ENCODE measurements around the gene NRG2. TPM values are rescaled to one million over a fixed set of nuclear protein-coding genes. Genes with fewer than 3 reads are reported as not detected.

Gene NRG2
- total and polyA plus RNA-seq, 7 donors: 0.42 to 19.6 (median 3.5) TPM

- peaks cover 16% of the 10 kb centered on the region for H3K4me1 ChIP-seq
- no peak overlapping the region for H3K4me3 ChIP-seq
- DNase-seq (no peak), ATAC-seq (no peak)
- H3K9me3 ChIP-seq: no peaks in the 10 kb centered on the region
- peaks cover 0 to 29% of the 10 kb centered on the region in 2 donors for H3K36me3 ChIP-seq (ENCODE audit: insufficient read depth in 1 of 2, low read depth in 1 of 2)
- 67 to 74% (median 68%) methylated on average over 3 of the region's 3 CpGs for WGBS, 3 donors
- H3K27me3 ChIP-seq (ENCODE audit: insufficient read depth in 3 of 3, low read length in 2 of 3): no peaks in the 10 kb centered on the region
- intact Hi-C loops (cut with DNase I): loop anchor here in 1 of 2 donors (5.0 kb wide), 1 partner anchor 85 kb away; no protein-coding TSS in a partner anchor
- no peak for TF ChIP-seq CTCF (IDR thresholded peaks at IDR 0.05)
- no peak overlapping the region for H3K27ac ChIP-seq
Observed at GRCh38 chr5:139882316-139882715, 160.8 kb downstream of the NRG2 start.

DNA sequence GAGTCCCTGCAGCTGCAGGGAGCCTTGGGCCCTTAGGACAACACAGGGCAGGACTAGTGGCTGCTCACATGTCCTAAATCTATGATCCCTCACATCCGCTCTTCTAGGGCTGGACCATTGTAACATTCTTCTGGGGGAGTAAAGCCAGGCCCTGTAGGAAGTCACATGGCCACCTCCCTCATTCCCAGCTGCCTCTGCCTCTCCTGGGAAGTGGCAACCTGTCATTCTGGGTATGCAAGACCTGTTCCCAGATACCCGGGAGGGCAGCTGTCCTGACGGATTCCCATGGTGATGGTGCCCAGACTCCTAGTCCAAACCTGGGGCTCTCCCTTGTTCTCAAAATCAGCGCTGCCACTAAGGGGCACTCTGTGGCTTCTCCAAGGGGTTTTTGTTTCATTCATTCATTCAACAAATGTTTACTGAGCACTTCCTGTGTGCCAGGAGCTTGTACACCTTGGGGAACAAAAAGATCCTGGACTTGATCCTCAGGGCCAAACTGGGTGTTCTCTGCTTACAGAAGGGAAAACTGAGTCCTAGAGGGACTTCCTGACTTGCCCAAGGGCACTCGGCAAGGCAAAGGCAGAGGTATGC, 161.9 kb downstream of the NRG2 start:
- no peak overlapping the region for H3K27ac ChIP-seq
- peak; percentile 9 to 82 (median 61) for ATAC-seq
- intact Hi-C loops (cut with DNase I): loop anchor here in 1 of 2 donors (5.0 kb wide), 1 partner anchor 86 kb away; no protein-coding TSS in a partner anchor
- no peaks in the 10 kb centered on the region for H3K27me3 ChIP-seq (ENCODE audit: insufficient read depth in 3 of 3, low read length in 2 of 3)
- H3K4me3 ChIP-seq: no peak overlapping the region
- H3K4me1 ChIP-seq: peaks cover 16% of the 10 kb centered on the region
- peaks cover 0 to 19% of the 10 kb centered on the region in 2 donors for H3K36me3 ChIP-seq (ENCODE audit: insufficient read depth in 1 of 2, low read depth in 1 of 2)
- peak in 1 of 2 donors; percentile 39 for DNase-seq
- H3K9me3 ChIP-seq: no peaks in the 10 kb centered on the region
- 48 to 83% (median 56%) methylated on average over 5 of the region's 5 CpGs for WGBS, 3 donors
- no peak for TF ChIP-seq CTCF (IDR thresholded peaks at IDR 0.05)

DNA sequence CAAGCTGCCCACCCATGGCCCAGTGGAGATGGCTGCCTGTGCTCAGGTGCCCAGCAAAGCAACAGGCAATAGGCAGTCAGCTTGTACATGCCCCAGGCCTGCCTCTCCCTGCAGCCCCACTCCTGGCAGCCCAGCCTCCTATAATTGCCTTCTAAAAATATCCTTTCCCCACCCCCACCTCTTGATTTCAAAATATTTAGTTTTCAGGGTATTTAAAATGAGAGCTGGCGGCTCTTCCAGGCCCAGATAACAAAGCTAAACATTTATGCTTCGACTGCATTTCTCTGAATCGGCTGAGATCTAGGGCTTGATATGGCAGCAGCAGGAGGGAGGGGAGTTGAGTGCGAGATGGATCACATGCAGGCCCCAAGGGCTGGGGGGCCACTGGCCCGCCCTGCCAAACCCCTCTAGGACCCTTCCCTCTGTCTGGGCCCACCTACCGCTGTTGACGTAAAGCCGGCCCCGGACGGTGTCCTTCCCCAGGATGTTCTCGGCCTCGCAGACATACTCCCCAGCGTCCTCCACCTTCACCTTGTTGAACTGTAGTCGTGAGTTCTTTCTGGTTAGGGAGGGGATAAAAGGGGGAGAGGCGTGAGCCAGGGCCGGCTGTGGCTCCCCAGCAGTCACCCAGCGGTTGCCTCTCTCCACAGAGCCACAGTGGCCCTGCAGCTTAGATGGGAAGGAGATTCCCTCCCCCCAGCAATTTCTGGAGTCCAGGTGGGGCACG, 162.5 kb downstream of the NRG2 start:
- Histone ChIP-seq H3K36me3 (ENCODE audit: insufficient read depth in 1 of 2, low read depth in 1 of 2) (peaks cover 0 to 14% of the 10 kb centered on the region in 2 donors), H3K27me3 (ENCODE audit: insufficient read depth in 3 of 3, low read length in 2 of 3) (no peaks in the 10 kb centered on the region), H3K27ac (no peak overlapping the region), H3K9me3 (no peaks in the 10 kb centered on the region), H3K4me1 (peaks cover 16% of the 10 kb centered on the region), H3K4me3 (no peak overlapping the region)
- ATAC-seq: no peak
- 84 to 87% (median 85%) methylated on average over 18 of the region's 18 CpGs for WGBS, 3 donors
- TF ChIP-seq CTCF (IDR thresholded peaks at IDR 0.05): no peak
- no peak for DNase-seq
- intact Hi-C loops (cut with DNase I): loop anchor here in 1 of 2 donors (5.0 kb wide), 1 partner anchor 87 kb away; no protein-coding TSS in a partner anchor

DNA sequence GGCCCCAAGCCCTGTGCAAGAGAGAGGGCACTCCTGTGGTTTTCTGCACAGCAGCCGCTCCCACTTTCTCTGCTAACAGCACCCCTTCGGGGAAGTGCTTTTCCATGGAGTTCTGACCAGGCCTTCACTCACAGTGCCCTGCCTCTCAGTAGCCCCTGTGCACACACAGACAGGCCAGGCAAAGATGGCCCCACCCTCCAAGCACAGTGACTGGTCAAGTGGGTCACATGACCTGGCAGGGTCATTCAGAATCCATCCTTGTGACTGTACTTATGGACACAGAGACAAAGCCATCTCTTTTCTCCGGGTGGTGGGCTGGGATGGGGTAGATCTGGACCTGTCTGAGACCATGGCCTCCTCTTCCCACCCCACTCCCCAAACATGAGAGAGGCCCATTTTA, 165.0 kb downstream of the NRG2 start:
- Histone ChIP-seq H3K27me3 (ENCODE audit: insufficient read depth in 3 of 3, low read length in 2 of 3) (no peaks in the 10 kb centered on the region), H3K4me3 (no peak overlapping the region), H3K27ac (no peak overlapping the region), H3K36me3 (ENCODE audit: insufficient read depth in 1 of 2, low read depth in 1 of 2) (peaks cover 0 to 14% of the 10 kb centered on the region in 2 donors), H3K9me3 (no peaks in the 10 kb centered on the region), H3K4me1 (no peaks in the 10 kb centered on the region)
- intact Hi-C loops (cut with DNase I): no loop called here
- ATAC-seq (peak in 2 of 4 donors; percentile 47 to 51), DNase-seq (peak in 1 of 2 donors; percentile 49)
- WGBS, 3 donors: 90 to 94% (median 94%) methylated on average over 3 of the region's 3 CpGs
- TF ChIP-seq CTCF (IDR thresholded peaks at IDR 0.05): no peak

Measured in psoas muscle (tissue), 8 donors.